GM21529 (cell line): ENCODE data around the gene HIGD1C.
"Not testable (repeated sequence)": the region's sequence is repeated elsewhere in the genome, so short reads cannot be mapped to it uniquely, and the experiment has no call there.

Source experiments
- ATAC-seq: cut with Tn5 transposase; IDR thresholded peaks from one replicate; pipeline ENCODE4 v1.9.1; 2021; ENCODE audit not compliant: unreplicated experiment

Gene HIGD1C

DNA sequence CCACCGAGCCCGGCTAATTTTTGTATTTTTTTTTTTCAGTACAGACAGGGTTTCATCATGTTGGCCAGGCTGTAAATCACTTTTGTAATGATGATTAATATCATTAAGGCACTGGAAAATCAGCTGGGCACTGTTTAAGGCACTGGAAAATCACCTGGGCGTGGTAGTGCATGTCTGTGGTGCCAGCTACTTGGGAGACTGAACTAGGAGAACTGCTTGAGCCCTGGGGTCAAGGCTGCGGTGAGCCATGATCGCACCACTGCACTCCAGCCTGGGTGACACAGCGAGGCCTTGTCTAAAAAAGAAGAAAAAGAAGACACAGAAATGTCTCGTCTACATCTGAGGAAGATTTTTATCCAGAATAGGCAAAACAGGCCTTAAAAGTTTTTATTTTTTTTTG lies 61.1 kb downstream of the HIGD1C start:
- ATAC-seq, result no peak

DNA sequence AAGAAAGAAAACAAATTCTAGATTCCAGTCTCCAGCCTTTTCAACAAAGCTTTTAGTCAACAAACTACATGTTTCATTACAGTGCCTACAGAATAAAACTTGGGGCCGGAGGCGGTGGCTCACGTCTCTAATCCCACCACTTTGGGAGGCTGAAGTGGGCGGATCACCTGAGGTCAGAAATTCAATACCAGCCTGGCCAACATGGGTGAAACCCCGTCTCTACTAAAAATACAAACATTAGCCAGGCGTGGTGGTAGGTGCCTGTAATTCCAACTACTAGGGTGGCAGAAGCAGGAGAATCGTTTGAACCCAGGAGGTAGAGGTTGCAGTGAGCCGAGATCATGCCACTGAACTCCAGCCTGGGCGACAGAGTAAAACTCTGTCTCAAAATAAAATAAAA lies 62.1 kb downstream of the HIGD1C start:
- not testable (repeated sequence) for ATAC-seq

DNA sequence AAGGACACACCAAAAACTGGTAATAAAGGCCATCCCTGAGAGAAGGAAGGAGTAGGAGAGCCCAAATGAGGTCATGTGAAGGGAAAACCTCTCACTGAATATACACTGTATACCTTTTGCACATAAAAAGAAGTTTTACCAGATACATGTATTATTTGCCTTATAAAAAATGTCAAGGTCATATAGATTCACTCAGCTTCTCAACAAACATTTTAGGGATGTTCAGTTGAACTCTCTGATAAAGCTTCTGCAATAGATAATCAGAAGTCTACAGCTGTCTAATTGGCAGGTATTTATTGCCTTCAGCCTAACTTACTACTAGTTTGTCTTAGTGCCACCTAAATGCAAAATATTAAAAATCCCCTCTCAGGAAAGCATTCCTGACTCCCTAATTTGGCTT lies 65.1 kb downstream of the HIGD1C start:
- ATAC-seq, result no peak

DNA sequence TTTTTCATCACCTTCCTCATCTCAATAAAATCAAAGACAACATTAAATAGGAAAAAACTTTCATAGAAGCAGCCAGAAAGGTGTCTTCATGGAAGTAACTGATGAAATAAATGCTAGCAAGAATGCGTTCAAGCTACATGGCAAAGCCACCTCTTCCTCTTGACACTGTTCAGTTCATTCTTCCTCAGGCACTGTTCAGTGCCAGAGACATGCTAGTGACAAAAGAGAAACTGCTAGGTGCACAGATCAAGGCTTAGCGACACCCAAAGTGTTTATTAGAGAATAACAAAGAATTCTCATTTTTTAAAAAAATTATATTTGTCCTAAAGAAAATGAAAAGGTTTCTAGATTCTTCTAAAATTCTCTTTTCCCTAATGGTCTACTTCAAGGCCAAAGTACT lies 66.6 kb downstream of the HIGD1C start:
- no peak for ATAC-seq

DNA sequence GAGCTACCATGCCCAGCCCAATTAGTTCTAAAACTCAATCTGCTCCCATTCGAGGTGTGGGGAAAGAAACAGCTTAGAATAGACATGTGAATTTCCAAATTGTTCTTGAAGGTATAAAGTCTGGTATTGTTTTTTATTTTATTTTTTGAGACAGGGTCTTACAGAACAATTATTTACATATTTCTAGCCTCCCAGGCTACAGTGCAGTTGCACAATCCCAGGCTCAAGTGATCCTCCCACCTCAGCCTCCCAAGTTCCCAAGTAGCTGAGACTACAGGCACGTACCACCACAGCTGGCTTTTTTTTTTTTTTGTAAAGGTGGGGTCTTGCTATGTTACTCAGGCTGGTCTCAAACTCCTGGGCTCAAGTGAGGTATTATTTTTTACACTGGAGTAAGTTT lies 67.6 kb downstream of the HIGD1C start:
- no peak for ATAC-seq
